ENCODE results near the gene DGLUCY.
"Not testable (repeated sequence)": the region's sequence is repeated elsewhere in the genome, so short reads cannot be mapped to it uniquely, and the experiment has no call there.

Gene DGLUCY

DNA sequence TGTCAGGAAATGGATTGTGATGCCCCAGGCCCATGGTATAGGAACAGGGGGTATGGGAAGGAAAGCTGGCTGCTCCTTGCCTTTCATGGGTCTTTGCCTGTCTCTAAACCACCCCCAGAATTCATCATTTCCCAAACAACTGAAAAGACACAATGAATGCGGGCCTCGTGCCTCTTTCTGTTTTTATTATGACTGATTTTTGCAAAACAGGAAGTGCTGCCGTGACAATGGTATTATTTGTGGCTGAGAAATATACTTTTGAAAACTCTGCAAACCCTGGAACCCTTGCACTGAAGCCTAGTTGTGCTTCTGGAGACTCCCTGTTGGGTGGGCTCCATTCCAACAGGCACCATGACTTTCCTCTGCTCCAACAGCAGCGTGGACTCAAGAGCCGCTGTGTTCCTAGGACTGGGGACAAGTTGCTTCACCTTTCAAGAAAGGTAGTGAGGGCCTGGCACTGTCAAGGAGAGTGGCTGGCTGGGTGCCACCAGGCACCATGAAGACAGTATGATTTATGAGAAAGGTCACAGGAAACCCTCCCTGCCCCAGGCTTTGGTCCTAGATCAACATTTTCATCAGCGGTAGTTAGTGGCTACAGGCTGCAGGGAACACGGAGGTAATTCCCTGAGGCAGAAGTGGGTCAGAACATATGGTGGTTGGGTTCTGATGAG, 4.8 kb upstream of the DGLUCY start:
- DNase-seq (ENCODE audit: low read depth in 2 of 2): no peak

DNA sequence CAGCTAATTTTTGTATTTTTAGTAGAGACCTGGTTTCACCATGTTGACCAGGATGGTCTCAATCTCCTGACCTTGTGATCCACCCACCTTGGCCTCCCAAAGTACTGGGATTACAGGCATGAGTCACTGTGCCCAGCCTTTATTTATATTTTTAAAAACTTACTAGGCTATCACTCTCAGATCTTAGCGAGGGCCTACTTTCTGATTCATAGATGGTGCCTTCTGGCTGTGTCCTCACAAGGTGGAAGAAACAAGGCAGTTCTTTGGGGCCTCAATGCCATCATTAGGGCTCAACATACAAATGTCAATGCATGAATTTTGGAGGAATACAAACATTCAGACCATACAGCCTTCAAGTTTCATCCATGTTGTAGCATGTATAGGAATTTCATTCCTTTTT, 2.4 kb upstream of the DGLUCY start:
- no peak for DNase-seq (ENCODE audit: low read depth in 2 of 2)

DNA sequence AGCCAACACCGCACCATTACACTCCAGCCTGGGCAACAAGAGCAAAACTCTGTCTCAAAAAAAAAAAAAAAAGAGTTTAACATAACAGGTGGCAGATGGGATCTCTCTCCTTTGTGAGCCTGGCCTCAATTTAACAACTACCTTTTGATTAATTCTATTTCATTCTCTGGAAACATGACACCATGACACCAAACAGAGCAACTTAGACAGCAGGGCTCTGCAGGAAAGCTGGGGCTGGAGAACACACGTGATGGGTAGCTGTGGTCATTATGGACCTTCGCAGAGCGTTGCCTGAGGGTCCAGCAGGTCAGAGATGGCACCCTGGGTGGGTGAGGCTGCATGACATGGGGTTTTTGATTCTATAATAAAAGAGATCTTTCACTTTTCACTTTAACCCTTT, 1.7 kb upstream of the DGLUCY start:
- no peak for DNase-seq (ENCODE audit: low read depth in 2 of 2)

DNA sequence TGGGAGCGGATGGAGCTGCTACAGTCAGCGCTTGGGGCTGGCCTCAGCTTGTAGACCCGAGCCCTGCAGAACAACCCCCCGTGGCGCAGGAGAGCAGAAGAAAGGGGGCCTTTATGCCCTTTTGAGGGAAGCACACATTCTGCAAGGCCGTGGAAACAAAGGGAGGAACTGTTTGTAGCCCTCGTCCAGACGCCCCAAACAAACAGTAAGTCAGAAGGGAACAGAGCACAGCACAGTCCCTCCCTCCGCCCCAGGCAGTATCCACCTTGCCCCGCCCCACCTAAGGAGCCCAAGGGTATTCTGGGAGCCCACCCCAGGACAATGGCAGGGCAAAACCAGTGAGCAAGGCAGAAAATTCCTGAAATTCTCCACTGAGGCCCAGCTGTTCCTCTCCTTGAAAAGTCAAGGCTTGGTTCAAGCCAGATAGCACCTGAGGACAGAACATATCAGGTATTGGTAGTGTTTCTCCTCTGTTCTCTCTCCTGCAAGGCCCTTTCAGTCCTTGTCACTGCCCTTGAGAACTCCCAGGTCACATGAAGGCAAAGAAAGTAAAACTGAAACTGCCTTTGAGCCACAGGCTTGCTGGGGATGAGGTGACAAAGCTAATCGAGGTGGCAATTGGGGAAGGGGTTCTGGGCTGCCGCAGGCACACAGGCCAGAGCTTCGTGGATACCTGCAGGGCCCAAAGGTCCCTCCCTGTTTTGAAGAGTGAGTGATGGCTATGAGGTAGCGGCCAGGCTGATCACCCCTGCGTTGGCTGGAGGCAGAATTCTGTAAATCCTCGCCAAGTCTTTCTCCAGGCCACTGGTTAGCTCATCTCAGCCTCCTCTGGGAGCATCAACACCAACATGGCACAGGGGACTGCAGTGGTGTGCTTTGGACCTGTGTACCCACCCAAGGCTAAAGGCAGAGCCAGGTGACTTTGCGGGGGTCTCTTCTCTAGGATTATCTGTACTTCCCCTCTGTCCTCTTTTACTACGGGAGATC, 499 bp downstream of the DGLUCY start:
- no peak for DNase-seq (ENCODE audit: low read depth in 2 of 2)

DNA sequence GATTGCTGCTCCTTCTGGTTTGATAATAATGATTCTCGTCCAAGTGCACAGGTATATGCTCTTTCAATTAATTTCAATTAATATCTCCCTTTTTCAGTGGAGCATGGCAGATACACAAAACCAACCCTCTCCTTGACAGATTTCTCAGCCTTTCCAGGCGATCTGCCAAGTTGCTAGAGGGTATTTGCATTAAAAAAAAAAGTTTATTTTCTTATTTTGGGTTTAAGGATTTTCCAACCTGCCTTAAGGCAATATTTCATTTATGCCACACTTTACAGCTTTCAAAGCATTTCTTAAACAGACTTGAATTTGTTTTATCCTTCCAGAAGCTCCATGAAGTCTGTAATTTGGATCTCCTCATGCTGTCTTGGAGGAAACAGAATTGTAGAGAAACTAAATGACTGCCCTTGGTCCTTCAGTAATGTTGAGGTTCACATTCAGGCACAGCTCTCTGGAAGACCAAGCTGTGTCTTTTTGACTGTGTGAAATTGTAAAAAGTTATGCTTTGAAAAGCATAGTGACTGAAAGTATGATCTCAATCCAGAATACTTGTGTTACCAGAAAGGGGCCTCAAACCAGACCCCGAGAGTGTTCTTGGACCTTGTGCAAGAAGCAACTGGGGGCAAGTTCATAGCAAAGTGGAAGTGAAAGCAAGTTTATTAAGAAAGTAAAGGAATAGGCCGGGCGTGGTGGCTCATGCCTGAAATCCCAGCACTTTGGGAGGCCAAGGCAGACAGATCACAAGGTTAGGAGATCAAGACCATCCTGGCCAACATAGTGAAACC, 2.3 kb downstream of the DGLUCY start:
- no peak for DNase-seq (ENCODE audit: low read depth in 2 of 2)

DNA sequence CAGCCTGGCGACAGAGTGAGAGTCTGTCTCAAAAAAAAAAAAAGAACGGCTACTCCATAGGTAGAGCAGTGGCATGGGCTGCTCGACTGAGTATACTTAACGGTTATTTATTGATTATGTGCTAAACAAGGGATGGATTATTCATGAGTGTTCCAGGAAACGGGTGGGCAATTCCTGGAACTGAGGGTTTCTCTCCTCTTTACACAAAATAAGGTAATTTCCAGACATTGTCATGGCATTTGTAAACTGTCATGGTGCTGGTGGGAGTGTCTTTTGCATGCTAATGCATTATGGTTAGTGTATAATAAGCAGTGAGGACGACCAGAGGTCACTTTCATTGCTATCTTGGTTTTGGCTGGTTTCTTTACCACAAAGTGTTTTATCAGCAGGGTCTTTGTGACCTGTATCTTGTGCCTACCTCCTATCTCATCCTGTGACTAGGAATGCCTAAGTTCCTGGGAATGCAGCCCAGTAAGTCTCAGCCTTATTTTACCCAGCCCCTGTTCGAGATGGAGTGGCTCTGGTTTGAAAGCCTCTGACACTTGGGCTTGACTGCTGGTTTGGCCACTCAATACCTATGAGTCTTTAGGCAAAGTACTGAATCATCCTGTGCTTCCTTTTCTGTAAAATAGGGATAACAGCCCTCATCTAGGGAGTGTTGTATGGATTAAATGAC, 3.2 kb downstream of the DGLUCY start:
- no peak for DNase-seq (ENCODE audit: low read depth in 2 of 2)

DNA sequence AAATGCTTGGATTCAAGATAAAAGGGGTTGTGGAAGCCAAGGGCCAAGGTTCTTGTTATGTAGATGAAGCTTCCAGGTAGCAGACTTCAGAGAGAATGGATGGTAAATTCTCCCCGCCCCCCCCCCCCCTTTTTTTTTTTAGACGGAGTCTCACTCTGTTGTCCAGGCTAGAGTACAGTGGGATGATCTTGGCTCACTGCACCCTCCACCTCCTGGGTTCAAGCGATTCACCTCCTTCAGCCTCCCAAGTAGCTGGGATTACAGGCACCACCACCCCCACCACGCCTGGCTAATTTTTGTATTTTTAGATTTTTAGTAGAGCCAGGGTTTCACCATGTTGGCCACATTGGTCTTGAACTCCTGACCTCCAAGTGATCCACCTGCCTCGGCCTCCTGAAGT, 4.1 kb downstream of the DGLUCY start:
- no peak for DNase-seq (ENCODE audit: low read depth in 2 of 2)

DNA sequence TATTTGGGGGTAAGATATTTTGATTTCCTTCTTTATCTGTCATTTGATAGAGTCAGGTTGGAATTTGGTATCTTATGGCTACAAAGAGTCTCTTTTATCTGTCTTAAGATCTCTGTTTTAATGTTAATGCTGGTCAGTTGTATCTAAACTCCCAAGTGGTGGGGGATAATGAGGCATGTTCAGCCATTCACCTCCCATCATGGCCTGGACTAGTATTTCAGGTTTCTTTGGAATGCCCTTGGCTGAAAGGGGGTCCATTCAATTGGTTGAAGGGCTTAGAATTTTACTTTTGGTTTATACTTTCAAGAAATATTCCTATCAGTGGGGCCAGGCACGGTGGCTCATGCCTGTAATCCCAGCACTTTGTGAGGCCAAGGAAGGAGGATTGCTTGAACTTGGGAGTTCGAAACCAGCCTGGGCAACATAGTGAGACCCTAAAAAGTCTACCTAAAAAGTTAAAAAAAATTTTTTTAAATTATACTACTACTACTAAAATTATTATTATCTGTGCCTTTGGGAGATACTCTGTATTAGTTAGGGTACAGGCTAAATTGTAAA, 4.7 kb downstream of the DGLUCY start:
- no peak for DNase-seq (ENCODE audit: low read depth in 2 of 2)

DNA sequence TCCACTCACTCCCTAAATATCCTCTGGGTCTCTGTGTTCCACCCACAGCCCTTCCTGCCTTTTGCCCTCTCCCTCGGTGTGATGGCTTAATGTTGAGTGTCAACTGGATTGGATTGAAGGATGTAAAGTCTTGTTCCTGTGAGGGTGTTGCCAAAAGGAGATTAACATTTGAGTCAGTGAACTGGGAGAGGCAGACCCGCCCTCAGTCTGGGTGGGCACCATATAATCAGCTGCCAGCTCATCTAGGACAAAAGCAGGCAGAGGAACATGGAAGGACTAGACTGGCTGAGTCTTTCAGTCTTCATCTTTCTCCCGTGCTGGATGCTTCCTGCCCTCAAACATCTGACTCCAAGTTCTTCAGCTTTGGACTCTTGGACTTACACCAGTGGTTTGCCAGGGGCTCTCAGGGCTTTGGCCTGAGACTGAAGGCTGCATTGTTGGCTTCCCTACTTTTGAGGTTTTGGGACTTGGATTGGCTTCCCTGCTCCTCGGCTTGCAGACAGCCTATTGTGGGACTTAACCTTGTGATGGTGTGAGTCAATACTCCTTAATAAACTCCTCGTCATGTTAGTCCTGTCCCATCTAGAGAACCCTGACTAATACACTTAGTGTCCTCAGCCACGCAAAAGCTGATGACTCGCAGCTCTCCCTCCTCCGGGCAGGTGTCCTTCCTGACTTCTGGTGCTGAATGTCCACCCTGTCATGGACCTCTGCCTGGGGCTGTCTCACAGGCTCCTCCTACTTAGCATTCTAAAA, 5.9 kb downstream of the DGLUCY start:
- DNase-seq (ENCODE audit: low read depth in 2 of 2): no peak

DNA sequence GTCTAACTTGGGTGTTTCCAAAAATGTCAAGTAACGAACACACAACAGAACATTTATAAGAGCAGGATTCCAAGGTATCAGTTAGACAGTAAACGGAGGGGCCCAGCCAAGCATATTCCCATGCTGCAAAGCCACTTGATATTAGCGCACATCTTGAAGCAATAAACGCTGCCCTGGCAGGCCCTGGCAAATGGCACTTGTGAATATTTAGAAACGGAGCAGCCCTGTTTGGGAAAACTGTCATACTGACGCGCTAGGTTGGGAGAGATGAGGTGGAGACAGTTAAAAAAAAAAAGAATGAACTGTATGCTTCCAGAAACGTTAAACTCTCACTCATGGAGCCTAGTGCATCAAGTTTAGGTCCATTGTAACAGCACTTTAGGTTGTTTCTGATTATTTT, 9.3 kb downstream of the DGLUCY start:
- no peak for DNase-seq (ENCODE audit: low read depth in 2 of 2)

DNA sequence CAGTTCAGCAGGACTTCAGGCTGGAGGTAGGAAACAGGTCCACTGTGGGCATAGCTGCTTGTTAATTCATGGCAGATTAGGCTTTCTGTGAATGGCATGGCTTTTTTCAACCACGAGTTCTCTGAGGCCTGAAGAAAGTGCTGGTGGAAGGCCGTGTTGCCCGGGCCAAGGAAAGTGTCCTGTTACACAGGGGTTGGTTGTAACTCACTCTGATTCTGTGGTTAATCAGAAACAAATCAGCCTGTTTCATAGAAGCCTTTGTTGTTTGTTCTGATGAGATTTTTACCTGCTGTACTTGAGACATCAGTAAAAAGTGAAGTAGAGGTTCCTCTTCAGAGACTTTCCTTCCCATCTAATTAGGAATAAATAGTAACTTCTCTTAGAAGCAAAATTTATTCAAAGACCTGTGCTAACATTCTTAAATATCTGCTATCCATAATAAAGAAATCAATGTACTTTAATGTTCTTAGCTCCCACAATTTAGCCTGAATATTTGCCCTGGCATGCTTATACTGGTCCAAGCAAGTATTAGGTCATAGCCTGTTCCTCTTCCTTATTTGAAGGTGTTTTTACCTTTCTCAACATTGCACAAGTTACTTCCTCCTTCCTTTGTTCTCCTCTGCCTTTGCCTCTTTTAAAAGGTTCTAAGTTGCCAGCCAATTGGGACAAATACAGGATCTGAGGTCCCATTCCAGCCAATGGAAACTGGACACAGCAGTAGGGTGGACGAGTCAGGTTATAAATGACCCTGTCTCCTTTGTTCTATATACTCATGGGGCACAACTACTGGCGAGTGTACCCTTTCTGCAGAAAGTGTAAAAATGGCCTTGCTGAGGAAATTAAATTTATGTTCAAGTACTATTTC, 10.8 kb downstream of the DGLUCY start:
- DNase-seq (ENCODE audit: low read depth in 2 of 2): not testable (repeated sequence)

DNA sequence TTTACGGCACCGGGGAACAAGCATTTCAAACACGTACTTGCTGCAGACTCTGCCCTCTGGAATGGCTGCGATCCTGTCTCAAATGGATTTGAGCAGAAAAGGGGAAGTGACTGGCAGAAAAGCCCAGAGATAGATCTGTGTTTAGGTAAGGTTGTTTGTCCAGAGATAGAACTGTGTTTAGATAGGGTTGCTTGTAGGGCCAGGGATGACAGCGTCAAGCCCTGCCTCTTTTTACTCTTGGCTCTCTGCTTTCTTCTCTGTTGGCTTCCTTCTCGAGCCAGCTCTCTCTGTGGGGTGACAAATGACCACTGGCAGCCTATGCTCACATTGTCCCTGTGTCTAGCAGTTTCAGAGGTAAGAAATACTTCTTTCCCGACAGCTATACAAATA, 11.4 kb downstream of the DGLUCY start:
- DNase-seq (ENCODE audit: low read depth in 2 of 2): no peak

DNA sequence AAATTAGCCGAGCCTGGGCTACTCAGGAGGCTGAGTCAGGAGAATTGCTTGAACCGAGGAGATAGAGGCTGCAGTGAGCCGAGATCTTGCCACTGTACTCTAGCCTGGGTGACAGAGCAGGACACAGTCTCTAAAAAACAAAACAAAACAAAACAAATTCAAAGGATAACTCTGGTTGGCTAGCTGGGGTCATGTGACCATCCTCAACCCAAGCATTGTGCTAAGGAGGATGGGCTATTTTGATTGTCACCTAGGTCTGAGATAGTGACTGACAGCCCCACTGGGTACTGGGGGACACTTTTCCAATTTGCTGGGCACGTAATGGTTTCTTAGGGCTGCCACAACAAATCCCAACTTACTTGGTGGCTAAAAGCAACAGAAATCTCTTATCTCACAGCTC, 11.9 kb downstream of the DGLUCY start:
- DNase-seq (ENCODE audit: low read depth in 2 of 2): no peak

DNA sequence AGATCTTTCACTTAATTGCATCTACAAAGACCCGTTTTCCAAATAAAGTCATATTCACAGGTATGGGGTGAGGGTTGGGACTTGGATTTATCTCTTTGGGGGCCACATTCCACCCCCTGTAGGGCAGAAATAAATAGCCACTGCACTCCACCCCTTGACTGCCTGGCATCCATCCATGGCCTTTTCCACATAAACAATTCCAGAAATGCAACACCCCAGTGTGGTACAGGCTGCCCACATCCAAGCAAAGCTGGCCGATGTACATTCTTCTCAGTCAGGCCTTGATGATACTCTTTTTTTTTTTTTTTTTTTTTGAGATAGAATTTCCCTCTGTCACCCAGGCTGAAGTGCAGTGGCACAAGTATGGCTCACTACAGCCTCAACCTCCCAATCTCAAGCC, 12.9 kb downstream of the DGLUCY start:
- no peak for DNase-seq (ENCODE audit: low read depth in 2 of 2)

DNA sequence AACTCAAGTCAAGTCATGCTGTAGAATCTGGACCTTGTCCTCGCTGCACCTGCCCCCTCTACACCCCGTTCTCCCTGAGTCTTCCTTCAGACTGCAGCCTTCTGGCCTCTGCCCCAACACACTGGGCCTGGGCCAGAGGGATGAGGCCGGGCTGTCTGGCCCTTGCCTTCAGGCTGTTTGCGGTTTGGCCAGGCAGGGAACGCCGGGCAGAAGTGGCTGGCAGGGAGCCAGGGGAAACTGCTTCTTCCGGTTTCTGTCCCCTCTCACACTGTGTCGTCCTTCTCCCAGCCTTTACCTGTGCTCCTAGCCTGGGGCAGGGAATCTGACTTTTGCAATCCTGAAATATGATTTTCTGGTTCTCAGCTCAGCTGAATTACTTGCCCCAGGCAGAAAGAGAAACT, 13.5 kb downstream of the DGLUCY start:
- no peak for DNase-seq (ENCODE audit: low read depth in 2 of 2)

DNA sequence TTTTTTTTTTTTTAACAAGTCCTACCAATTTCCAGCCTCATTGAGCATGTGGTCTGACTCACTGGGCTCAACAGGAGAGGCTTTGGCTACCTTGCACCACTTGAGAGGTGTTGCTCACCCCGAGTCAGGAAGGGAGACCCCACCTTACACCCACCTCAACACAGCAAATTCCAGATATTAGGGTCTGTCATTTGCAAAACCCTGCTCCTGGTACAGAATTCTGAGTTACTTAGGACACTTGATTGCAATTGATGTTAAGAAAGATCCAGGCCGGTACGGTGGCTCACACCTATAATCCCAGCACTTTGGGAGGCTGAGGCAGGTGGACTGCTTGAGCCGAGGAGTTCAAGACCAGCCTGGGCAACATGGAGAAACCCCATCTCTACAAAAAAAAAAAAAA, 14.1 kb downstream of the DGLUCY start:
- no peak for DNase-seq (ENCODE audit: low read depth in 2 of 2)

DNA sequence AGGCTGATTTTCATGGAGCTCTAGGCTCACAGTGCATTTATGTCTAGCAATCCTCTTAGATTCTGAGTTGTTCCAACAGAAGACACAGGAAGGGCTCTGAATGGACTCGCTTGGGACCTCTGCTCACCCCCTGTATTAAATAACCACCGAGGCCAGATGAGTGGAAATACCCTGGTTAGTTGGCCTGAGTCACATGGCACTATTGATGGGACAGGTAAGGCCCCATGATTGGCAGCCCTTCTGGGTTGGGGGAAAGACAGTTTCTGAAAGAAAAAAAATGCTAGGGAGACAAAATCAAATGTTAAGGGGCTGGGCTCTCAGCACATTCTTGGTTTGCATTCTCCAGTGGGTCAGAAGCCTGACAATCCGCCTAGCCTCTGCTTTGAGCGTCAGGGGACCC, 14.8 kb downstream of the DGLUCY start:
- no peak for DNase-seq (ENCODE audit: low read depth in 2 of 2)

DNA sequence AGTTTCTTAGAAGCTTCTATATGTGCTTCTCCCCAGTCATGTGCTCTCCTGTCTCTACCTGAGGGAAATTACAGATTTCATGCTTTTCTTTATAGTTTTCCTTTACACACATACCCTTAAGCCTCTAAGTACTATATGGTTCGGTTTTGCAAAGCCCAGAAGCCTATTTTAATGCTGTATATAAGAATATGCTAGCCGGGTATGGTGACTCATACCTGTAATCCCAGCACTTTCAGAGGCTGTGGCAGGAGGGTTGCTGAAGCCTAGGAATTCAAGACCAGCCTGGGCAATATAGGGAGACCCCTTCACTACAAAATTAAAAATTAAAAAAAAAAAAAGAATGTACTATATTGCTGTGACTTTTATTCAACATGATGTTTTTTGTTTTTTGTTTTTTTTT, 15.4 kb downstream of the DGLUCY start:
- no peak for DNase-seq (ENCODE audit: low read depth in 2 of 2)

DNA sequence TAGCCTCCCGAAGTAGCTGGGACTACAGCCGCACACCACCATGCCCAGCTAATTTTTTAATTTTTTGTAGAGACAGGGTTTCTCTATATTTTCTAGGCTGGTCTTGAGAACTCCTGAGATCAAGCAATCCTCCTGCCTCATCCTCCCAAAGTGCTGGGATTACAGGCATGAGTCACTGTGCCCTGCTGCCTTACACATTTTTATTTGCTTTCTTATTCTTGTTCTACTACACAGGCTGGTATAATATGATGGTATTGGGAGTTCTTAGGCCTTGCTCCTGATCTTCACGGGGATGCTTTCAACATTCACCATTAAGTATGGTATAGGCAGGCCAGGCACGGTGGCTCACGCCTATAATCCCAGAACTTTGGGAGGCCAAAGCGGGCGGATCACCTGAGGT, 21.2 kb downstream of the DGLUCY start:
- no peak for DNase-seq (ENCODE audit: low read depth in 2 of 2)

All from fibroblast of skin of left biceps (primary cell).